GM18508 (cell line): ENCODE results near the gene KCNN1.
"Not testable (repeated sequence)": the region's sequence is repeated elsewhere in the genome, so short reads cannot be mapped to it uniquely, and the experiment has no call there.

Experiments
- ATAC-seq: cut with Tn5 transposase; IDR thresholded peaks from one replicate; pipeline ENCODE4 v1.9.1; 2021; ENCODE audit warnings: moderate number of reproducible peaks; ENCODE audit not compliant: insufficient read depth, unreplicated experiment

KCNN1 gene

DNA sequence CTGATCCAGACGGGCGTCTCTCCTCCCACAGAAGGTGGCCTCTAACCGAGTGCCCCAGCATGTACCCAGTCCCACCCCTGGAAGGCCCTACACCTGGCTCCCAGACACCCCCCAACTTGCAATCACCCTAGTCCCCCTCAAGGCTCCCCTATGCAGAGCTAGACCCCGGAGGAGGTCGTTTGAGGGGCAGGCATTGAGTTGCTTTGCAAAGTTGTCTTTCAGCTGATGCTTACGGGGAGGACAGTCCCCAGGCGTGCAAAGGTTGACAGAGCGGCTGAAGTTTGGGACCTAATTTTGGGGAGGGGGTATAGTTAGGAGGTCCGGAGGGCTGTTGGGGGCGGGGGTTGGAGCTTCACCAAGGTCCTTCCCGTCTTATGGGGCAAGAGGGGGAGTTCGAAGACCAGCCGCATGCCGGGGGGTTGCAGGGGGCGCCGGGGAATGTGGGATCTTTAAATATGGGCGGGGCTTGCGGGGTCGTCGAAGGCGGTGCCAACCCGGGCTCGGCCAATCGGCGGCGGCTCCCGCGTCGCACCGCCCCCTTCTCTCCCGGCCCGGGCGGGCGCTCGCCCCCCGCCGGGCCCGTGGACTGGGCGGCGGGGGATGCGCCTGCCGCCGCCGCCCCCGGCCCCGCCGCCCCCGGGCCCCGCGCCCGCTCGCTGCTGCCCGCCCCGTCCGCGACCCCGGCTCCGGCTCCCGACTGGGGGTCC is at the start of gene KCNN1:
Gene KCNN1 (plus strand): TSS at position 558 of the 707 bp plus-strand sequence. CDS start 6,782 bp downstream, outside the sequence.
- no peak for ATAC-seq

DNA sequence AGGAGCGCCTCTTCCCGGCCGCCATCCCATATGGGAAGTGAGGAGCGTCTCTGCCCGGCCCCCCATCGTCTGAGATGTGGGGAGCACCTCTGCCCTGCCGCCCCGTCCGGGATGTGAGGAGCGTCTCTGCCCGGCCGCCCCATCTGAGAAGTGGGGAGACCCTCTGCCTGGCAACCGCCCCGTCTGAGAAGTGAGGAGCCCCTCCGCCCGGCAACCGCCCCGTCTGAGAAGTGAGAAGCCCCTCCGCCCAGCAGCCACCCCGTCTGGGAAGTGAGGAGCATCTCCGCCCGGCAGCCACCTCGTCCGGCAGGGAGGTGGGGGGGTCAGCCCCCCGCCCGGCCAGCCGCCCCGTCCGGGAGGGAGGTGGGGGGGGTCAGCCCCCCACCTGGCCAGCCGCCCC is 48.8 kb upstream of the KCNN1 start:
- not testable (repeated sequence) for ATAC-seq

DNA sequence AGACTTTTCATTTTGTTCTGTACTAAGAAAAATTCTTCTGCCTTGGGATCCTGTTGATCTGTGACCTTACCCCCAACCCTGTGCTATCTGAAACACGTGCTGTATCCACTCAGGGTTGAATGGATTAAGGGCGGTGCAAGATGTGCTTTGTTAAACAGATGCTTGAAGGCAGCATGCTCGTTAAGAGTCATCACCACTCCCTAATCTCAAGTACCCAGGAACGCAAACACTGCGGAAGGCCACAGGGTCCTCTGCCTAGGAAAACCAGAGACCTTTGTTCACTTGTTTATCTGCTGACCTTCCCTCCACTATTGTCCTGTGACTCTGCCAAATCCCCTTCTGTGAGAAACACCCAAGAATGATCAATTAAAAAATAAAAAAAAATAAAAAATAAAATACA is 47.8 kb upstream of the KCNN1 start:
- not testable (repeated sequence) for ATAC-seq

DNA sequence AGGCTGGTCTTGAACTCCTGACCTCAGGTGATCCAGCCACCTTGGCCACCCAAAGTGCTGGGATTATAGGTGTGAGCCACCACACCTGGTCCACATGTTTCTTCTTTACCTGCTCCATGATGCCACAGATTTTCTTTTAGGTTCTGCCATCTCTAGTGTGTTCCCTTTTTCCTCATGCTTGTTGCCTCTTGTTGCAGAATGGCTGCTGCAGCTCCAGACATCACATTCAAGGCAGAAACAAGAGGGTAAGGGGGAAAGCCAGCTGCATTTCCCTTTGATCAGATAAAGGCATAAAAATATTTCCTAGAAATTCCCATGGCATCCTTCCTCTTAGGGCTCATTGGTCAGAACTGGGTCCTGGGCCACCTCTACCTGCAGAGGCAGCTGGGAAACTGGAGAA is 46.4 kb upstream of the KCNN1 start:
- ATAC-seq, result no peak

DNA sequence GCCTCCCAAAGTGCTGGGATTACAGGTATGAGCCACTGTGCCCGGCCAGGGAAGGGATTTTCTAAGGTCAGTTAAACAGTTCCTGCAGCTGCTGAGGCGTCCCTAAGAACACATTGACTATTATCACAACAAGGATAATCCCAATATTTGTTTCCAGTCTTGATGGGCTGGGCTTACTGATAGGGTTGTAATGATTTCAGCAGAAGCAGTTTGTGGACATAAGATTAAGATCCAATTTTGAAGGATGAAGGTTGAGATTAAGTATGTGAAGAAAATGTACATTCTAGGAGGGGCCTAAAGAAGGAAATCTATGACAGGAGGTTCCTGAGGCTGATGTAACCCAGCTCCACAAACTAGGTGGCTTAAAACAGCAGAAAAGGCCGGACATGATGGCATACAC is 44.8 kb upstream of the KCNN1 start:
- no peak for ATAC-seq

DNA sequence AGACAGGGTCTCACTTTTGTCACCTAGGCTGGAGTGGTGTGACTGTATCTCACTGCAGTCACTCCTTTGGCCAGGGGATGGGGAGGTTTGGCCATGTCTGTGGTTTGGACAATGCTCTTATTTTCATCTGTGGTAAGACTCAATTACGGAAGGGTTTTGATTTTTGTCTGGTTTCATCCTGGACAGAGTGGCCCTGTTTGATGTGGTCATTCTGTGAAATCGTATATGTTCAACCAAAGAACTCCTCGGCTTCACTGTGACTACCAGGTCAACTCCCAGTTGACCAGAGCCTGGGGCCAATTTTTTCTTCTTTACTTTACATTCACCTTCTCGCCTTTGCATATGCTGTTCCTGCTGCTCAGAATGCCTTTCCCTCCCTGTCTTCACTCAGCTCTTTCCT is 40.9 kb upstream of the KCNN1 start:
- no peak for ATAC-seq

DNA sequence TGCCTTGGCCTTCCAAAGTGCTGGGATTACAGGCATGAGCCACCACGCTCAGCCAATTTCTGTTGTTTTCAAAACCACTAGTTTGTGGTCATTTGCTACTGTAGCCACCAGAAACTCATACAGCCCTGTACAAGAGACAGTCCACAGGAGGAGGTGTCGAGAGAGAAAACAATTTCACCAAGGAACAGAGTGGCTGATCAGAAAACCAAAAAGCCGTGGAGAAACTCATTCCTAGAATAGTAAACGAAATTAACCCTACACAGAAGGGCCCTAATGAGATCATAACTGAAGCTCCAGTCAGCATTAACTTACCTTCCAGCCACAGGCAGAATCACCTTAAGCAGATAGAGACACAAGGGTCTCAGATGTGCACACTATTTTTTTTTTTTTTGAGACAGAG is 37.9 kb upstream of the KCNN1 start:
- no peak for ATAC-seq

DNA sequence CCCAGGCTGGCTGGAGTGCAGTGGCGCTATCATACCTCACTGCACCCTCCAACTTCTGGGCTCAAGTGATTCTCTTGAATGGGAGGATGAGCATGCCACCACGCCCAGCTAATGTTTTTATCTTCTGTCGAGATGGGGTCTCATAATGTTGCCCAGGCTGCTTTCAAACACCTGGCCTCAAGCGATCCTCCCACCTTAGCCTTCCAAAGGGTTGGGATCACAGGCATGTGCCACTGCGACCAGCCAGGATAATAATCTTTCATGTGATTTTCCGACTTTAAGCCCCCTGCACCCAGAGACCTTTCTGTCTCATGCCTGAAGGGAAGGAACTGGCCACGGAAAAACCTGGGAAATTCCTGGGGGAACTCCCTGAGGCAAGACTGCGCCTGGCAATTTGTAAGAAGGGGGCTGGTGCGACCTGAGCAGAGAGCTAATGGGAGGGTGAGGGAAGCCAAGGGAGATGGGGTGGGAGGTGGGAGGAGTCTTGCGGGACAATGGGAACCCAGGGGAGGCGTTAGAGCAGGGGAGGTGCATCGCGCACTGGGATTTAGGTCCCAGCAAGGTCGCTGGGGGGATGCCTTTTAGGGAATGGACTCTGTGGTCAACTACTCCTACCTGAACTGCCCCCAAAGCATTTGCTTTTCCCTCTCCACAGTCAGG is 35.2 kb upstream of the KCNN1 start:
- ATAC-seq, result no peak

DNA sequence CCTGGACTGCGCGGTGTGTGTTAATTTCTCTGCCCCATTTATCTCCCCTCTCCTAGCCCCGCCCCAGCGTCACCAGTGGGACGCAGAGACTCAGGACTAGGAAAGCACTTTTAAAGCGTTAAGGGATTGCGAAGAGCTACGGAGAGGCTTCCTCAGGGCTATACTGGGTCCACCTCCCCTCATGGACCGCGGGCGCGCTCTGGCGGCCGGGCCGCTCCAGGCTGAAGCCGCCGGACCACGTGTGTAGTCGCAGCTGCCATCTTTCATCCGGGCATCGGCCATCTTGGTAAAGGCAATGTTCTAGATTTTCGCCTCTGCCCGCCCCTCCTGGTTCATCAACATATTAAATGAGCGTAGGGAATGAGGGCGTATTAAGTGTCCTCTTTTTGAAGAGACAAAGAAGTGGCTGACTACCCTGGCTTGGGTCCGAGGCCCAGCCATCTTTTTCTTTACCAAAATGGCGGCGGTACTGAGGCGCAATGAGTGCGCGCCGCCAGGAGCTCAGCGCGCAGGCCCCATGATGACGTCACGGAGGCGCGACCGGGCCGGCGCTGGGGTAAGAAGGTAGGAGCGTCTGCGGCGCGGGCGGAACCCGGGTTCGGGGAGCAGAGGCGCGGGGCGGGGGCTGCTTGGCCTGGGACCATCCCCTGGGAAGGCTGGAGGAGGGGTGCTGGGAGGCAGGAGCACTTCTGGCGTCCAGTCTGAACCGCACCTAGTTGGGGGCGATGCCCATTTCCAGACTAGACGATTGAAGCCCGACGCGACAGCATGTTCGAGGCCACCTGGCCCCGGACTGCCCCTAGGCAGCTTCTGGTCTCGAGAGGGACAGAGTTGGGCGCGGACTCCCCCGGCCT is 34.2 kb upstream of the KCNN1 start, which contains the start of gene CCDC124:
Gene CCDC124 (plus strand): TSS at position 531 of the 854 bp plus-strand sequence. CDS start 3,406 bp downstream, outside the sequence.
- no peak for ATAC-seq

DNA sequence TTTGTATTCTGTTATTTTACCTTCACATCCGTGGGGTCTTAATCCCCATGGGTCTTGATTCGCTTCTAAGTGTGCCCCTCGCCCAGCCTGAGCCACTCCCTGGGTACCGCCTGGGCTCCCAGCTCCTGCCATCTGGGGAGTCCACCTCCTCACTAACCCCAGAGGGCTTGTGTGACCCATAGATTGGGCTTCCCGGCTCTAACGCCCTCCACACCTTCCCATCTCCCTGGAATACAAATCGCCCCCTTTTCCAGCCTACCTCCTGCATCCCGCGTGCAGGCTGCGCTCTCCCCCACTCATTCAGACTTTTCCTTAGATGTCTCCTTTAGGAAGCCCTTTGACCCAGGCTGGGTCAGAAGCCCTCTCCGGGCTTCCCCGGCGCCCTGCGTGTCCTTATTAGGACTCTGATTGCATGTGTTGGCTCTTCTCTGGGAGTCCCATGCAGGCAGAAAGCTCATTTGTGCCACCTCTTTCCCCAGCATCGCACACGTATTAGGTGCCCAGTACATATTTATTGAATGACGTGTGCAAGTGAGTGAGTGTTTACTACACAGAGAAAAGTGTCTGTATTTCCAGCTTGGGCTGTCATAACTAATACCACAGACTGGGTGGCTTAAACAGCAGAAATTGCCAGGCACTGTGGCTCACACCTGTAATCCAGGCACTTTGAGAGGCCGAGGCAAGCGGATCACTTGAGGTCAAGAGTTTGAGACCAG is 33.3 kb upstream of the KCNN1 start:
- ATAC-seq, result no peak

DNA sequence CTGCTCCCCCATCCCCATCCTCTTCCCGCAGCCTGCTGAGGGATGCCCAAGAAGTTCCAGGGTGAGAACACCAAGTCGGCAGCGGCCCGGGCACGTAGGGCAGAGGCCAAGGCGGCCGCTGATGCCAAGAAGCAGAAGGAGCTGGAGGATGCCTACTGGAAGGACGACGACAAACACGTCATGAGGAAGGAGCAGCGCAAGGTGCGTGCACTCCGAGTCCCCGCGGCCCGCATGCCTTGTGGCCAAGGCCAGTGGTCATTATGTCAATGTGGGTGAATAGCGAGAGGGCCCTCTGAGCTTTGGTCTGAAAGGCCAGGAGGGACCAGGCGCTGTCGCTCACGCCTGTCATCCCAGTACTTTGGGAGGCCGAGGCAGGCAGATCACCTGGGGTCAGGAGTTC is 30.5 kb upstream of the KCNN1 start:
- no peak for ATAC-seq

DNA sequence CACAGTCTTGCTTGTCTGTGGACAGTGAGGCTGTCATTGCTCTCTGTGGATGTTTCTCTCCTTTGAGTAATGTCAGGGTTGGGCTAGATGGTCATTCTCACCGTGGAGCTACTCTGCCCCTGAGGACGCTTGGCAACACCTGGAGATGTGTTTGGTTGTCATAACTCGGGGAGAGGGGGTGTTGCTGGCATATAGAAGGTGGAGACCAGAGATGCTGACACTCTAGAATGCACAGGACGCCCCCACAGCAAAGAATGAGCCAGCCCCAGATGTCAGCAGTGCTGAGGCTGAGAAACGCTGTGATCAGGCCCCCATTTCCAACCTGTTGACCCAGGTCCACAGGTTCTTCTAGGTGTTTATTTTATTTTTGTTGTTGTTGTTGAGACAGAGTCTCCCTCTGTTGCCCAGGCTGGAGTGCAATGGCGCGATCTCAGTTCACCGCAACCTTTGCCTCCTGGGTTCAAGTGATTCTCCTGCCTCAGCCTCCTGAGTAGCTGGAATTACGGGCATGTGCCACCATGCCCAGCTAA is 29.5 kb upstream of the KCNN1 start:
- no peak for ATAC-seq

DNA sequence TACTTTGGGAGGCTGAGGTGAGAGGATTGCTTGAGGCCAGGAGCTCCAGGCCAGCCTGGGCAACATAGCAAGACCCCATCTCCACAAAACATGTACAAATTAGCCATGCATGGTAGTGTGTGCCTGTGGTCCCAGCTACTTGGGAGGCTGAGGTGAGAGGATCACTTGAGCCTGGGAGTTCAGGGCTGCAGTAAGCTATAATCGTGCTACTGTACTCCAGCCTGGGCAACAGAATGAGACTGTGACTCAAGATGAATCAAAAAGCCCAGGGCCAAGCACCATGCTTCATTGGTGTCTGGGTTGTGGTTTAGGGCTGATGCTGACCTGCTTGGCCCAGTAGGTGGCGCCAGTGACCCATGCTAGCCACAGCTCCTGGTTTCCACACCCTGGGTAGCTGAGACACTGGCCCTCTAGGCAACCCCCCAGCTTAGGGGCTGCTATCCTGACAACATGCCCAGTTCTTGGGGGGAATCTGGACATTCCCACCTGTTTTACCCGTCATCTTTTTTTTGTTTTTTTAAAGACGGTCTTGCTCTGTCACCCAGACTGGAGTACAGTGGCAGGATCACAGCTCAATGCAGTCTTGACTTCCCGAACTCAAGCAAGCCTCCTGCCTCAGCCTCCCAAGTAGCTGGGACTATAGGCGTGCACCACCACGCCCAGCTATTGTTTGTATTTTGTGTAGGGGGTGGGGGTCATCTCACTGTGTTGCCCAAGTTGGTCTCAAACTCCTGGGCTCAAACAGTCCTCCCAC is 28.6 kb upstream of the KCNN1 start:
- no peak for ATAC-seq

DNA sequence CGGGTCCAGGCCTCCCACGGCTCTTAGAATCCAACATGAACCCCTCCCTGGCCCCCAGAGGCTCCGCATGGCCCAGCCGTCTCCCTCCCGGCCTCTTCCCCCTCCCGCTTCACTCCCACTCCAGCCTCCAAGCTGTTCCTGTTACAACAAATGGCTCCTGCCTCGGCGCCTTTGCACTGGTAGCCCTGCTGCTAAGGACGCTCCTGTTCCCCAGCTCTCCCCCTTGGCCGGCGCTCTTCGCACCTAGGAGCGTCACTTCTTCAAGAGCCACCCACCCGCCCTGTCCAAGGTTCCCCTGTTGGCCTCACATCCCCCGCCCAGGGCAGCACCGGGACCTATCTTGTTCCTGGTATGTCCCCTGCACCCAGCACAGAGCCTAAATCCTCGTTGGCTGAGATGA is 24.7 kb upstream of the KCNN1 start:
- ATAC-seq, result no peak

DNA sequence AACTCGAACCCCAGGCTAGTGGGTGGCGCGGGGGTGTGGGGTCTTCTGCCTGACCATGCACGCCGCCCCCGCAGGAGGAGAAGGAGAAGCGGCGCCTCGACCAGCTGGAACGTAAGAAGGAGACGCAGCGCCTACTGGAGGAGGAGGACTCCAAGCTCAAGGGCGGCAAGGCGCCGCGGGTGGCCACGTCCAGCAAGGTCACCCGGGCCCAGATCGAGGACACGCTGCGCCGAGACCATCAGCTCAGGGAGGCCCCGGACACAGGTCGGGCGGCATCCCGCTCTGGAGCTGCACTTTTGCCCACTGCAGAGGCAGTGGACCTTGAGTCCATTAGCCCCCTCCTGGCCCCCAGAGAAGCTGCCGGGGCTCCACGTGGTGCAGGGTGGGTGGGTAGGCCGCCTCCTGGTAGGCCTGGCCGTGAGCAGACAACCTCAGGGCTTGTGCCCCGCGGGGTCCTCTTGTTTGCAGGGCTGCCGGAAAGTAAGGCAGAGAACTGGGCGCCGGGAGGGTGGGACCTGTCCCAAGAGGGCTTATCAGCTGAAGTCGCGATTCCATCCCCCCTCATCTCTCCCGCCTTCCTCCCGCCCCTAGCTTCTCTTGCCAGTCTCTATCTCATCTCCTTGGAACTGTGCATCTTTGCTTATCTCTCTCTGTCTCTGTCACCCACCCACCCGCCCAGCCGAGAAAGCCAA is 24.2 kb upstream of the KCNN1 start:
- no peak for ATAC-seq

DNA sequence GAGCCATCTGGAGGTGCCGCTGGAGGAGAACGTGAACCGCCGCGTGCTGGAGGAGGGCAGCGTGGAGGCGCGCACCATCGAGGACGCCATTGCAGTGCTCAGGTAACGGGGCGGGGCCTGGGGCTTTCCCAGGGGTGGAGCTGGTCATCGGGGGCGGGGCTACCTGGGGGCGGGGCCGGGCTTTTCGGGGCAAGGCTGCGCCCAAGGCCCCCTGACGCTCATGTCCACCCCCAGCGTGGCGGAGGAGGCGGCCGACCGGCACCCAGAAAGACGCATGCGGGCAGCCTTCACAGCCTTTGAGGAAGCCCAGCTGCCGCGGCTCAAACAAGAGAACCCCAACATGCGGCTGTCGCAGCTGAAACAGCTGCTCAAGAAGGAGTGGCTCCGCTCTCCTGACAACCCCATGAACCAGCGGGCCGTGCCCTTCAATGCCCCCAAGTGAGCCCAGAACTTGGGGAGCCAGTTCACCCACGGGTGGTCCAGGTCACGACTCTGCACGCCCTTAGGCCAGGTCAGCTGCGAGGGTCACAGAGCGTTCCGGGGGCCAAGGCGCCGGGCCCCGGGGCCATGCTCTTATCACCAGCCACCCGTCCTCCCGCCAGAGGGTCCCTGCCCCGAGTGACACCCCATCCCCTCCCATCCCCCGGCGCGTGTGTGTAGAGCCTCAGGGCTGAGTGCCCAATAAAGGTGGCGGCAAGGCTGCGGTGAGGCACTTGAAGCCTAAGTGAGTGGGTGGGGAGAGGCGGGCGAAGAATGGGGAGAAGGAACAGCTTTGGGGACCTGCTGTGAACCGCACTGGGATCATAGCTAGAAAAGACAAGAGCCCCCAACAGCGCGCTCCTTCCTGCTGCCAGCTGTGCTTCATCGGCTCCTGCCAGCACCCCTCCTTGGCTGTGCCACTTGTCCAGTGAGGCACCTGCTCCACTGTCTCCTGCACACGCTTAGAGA is 23.4 kb upstream of the KCNN1 start:
- ATAC-seq, result no peak

DNA sequence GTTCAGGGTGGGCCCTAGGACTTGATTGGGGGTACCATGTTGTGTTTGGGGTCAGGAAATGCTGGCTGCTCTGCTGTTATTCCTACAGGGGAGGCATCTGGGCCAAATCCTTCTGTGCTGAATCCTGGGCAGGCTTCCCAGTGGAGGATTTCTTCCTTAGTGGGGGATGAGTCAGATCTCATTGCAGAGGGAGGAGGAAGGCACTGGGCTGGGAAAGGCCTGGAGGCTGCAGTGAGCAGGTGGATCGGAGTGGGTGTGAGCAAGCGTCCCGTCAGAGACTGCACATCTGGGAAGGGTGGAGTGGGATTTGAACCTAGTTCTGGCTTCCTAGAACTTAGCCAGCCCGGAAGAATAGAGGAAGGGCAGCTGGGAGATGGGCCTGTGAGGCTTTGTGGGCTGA is 22.6 kb upstream of the KCNN1 start:
- ATAC-seq, result no peak
